Naive thymus-derived CD4-positive, alpha-beta T cell (primary cell): ENCODE data around the gene TBC1D19. TPM values are rescaled to one million over a fixed set of nuclear protein-coding genes. Genes with fewer than 3 reads are reported as not detected.
A peak's percentile ranks its signal among the peaks of the same experiment; 100 is the strongest.

Source experiments
- ATAC-seq: fragments of 150-1000 bp; cut with Tn5 transposase; 2 replicates; pipeline ENCODE4 v1.10.0; 2021; ENCODE audit warnings: mild to moderate bottlenecking, moderate library complexity
- CTCF ChIA-PET: fragments of 350-600 bp; sonication (Branson Sonifier 250); formaldehyde crosslinking; loops from one replicate; lab custom pipeline; 2021; ENCODE audit warnings: antibody characterized with exemption; lab: Charles Lee
- POLR2A ChIA-PET: fragments of 350-600 bp; sonication (Branson Sonifier 250); formaldehyde crosslinking; loops from one replicate; lab custom pipeline; 2021; ENCODE audit warnings: antibody characterized with exemption, inconsistent platforms; lab: Charles Lee
- DNase-seq, 9 donors: peaks; one replicate each; pipeline versions ENCODE4 v3.0.0 to v3.0.0-alpha.2; 2020 to 2022; ENCODE audit warnings: mixed read lengths in 1 of 9
- H3K27ac ChIP-seq: one replicate; pipeline ENCODE4 v1.7.0; 2013; ENCODE audit warnings: mild to moderate bottlenecking, low read depth, low read length, moderate library complexity
- H3K27me3 ChIP-seq, 2 donors: one replicate each; pipeline ENCODE4 v1.7.0; 2013; ENCODE audit warnings: low read length in 2 of 2, mild to moderate bottlenecking in 2 of 2, moderate library complexity in 2 of 2; ENCODE audit not compliant: control insufficient read depth in 2 of 2, insufficient read depth in 2 of 2
- H3K36me3 ChIP-seq, 3 experiments: 1 replicate in 2 of 3; 2 replicates in 1 of 3; pipeline ENCODE4 v1.7.0; 2013; ENCODE audit warnings: low read length in 3 of 3, mild to moderate bottlenecking in 3 of 3, moderate library complexity in 1 of 3; ENCODE audit not compliant: insufficient read depth in 3 of 3, control insufficient read depth in 2 of 3
- H3K4me1 ChIP-seq, 2 donors: one replicate each; pipeline ENCODE4 v1.7.0; 2013; ENCODE audit warnings: low read length in 2 of 2, mild to moderate bottlenecking in 2 of 2, moderate library complexity in 1 of 2; ENCODE audit not compliant: control insufficient read depth in 2 of 2, insufficient read depth in 2 of 2
- H3K4me3 ChIP-seq: 2 replicates; pipeline ENCODE4 v1.7.0; 2013; ENCODE audit warnings: mild to moderate bottlenecking, low read length
- H3K9me3 ChIP-seq, 3 experiments: 1 replicate in 2 of 3; 2 replicates in 1 of 3; pipeline ENCODE4 v1.7.0; 2013; ENCODE audit warnings: low read length in 3 of 3; ENCODE audit not compliant: control insufficient read depth in 2 of 3
- H3K27ac Mint-ChIP-seq, 9 donors: one replicate each; pipeline ENCODE4 v1.8.0; 2020 to 2022; ENCODE audit warnings: mixed read lengths in 9 of 9, mild to moderate bottlenecking in 8 of 9, moderate library complexity in 5 of 9, inconsistent platforms in 2 of 9
- H3K27me3 Mint-ChIP-seq, 5 donors: one replicate each; pipeline ENCODE4 v1.8.0; 2021 to 2022; ENCODE audit warnings: mixed read lengths in 5 of 5, mild to moderate bottlenecking in 1 of 5
- H3K36me3 Mint-ChIP-seq, 5 donors: one replicate each; pipeline ENCODE4 v1.8.0; 2020 to 2022; ENCODE audit warnings: mixed read lengths in 5 of 5, mild to moderate bottlenecking in 3 of 5, inconsistent platforms in 1 of 5
- H3K4me1 Mint-ChIP-seq, 7 donors: one replicate each; pipeline ENCODE4 v1.8.0; 2020 to 2022; ENCODE audit warnings: mixed read lengths in 7 of 7, mild to moderate bottlenecking in 3 of 7, inconsistent platforms in 1 of 7
- H3K4me3 Mint-ChIP-seq, 10 donors: one replicate each; pipeline ENCODE4 v1.8.0; 2020 to 2022; ENCODE audit warnings: mild to moderate bottlenecking in 10 of 10, mixed read lengths in 10 of 10, moderate library complexity in 6 of 10, inconsistent platforms in 2 of 10
- H3K9me3 Mint-ChIP-seq, 11 donors: one replicate each; pipeline ENCODE4 v1.8.0; 2020 to 2022; ENCODE audit warnings: mixed read lengths in 11 of 11, mild to moderate bottlenecking in 4 of 11, inconsistent platforms in 1 of 11, moderate library complexity in 1 of 11
- intact Hi-C, 2 donors: fragments of 100-400 bp; cut with micrococcal nuclease; formaldehyde crosslinking; loops; one replicate each; pipeline ENCODE4 v1.15.1; 2023
- polyA plus RNA-seq, 2 donors: library from polyadenylated mRNA; unstranded; fragments of 300-500 nt; fragmentation: Illumina TruSeq; gene quantifications; one replicate each; pipeline ENCODE4 v1.2.3, GENCODE V29; 2021
- total RNA-seq, 6 experiments: library from RNA in 5 of 6; stranded (reverse) in 5 of 6; gene quantifications; 1 replicate in 5 of 6; 2 replicates in 1 of 6; pipeline ENCODE4 v1.2.3 and lab custom pipeline; 2021 to 2026

Gene TBC1D19
- total and polyA plus RNA-seq, 7 experiments from 2014 or later: 3.4 to 8.7 (median 5.1) TPM

DNA sequence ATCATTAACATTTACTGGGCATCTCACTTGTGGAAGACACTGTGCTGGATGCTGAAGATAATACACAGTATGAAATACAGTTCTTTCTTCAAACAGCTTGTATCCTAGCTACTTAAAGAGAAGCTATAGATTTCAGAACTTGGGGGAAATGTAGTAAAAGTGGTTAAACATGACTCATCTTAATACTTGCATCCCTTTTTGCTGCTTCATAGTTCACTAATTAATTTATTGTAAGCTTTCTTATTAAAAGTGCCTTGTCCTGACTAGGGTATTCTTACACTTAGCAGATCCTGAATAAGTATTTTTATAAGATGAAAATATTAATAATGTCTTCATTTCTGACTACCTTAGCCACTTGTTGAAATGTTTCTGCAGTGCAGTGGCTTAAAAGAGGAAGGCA lies 144.0 kb downstream of the TBC1D19 start:
- Histone ChIP-seq H3K27me3 (no peaks in the 10 kb centered on the region), H3K36me3 (peaks cover 0 to 5% (median 0%) of the 10 kb centered on the region in 3 experiments), H3K4me1 (peaks cover 5 to 9% of the 10 kb centered on the region in 2 donors), H3K27ac (no peak overlapping the region), H3K9me3 (no peaks in the 10 kb centered on the region), H3K4me3 (no peak overlapping the region)
- ChIA-PET CTCF (no interaction called here), POLR2A (no interaction called here)
- intact Hi-C loops: no loop called here
- no peaks in the 10 kb centered on the region for H3K27me3 Mint-ChIP-seq
- peaks cover 0 to 26% (median 18%) of the 10 kb centered on the region in 7 donors for H3K4me1 Mint-ChIP-seq
- H3K36me3 Mint-ChIP-seq: peaks cover 0 to 41% (median 20%) of the 10 kb centered on the region in 5 donors
- ATAC-seq (no peak), DNase-seq (no peak)
- H3K27ac Mint-ChIP-seq: no peak overlapping the region
- H3K9me3 Mint-ChIP-seq: no peaks in the 10 kb centered on the region
- no peak overlapping the region for H3K4me3 Mint-ChIP-seq

GRCh38 chr4:26729027-26729426 lies 145.1 kb downstream of the TBC1D19 start:
- CTCF ChIA-PET: no interaction called here
- ATAC-seq: no peak

DNA sequence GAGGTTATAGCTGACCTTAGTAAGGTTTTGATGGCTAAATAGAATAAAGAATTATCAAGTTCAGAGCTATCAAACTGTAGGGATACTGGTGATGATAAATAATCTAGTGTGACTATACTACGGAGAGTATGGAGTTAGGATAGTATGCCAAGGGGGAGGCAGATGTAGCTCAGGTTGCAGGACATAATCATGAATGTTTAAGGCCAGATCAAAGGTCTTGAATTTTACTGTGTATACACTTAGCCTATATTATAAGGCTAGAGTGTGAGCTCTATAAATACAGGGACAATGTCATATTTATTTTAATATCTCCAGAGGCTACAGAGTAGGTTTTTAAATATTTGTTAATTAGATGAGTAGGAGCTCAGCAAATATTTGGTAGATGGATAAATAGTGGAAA lies 145.7 kb downstream of the TBC1D19 start:
- Mint-ChIP-seq H3K4me3 (no peak overlapping the region), H3K27ac (peak overlapping the region in 1 of 9 donors; percentile 43)

More at GRCh38 chr4:26729027-26729426, 145.1 kb downstream of the TBC1D19 start:
- Mint-ChIP-seq H3K4me1 (peaks cover 0 to 15% (median 12%) of the 10 kb centered on the region in 7 donors), H3K4me3 (no peak overlapping the region), H3K36me3 (peaks cover 0 to 41% (median 16%) of the 10 kb centered on the region in 5 donors), H3K27me3 (peaks cover 0 to 3% (median 0%) of the 10 kb centered on the region in 5 donors), H3K27ac (no peak overlapping the region), H3K9me3 (no peaks in the 10 kb centered on the region)
- no peak overlapping the region for H3K27ac ChIP-seq
- peak in 1 of 9 donors; percentile 3 for DNase-seq
- no peaks in the 10 kb centered on the region for H3K9me3 ChIP-seq
- peaks cover 0 to 5% (median 0%) of the 10 kb centered on the region in 3 experiments for H3K36me3 ChIP-seq
- peaks cover 2 to 5% of the 10 kb centered on the region in 2 donors for H3K4me1 ChIP-seq
- intact Hi-C loops: no loop called here
- no peaks in the 10 kb centered on the region for H3K27me3 ChIP-seq
- H3K4me3 ChIP-seq: no peak overlapping the region
- POLR2A ChIA-PET: no interaction called here

GRCh38 chr4:26731351-26732035 lies 147.6 kb downstream of the TBC1D19 start:
- Histone ChIP-seq H3K4me3 (no peak overlapping the region), H3K27ac (no peak overlapping the region), H3K36me3 (no peaks in the 10 kb centered on the region), H3K27me3 (no peaks in the 10 kb centered on the region), H3K9me3 (no peaks in the 10 kb centered on the region), H3K4me1 (no peaks in the 10 kb centered on the region)
- intact Hi-C loops: no loop called here
- H3K4me3 Mint-ChIP-seq: no peak overlapping the region
- H3K9me3 Mint-ChIP-seq: no peaks in the 10 kb centered on the region
- no peak for ATAC-seq
- ChIA-PET POLR2A (no interaction called here), CTCF (no interaction called here)
- H3K36me3 Mint-ChIP-seq: peaks cover 0 to 25% (median 8%) of the 10 kb centered on the region in 5 donors
- peaks cover 0 to 3% (median 0%) of the 10 kb centered on the region in 5 donors for H3K27me3 Mint-ChIP-seq
- no peak overlapping the region for H3K27ac Mint-ChIP-seq
- no peak for DNase-seq
- peaks cover 0 to 4% (median 0%) of the 10 kb centered on the region in 7 donors for H3K4me1 Mint-ChIP-seq

More for the DNA sequence above, 145.7 kb downstream of the TBC1D19 start:
- no peaks in the 10 kb centered on the region for H3K27me3 ChIP-seq
- Mint-ChIP-seq H3K4me1 (peaks cover 0 to 13% (median 10%) of the 10 kb centered on the region in 7 donors), H3K27me3 (peaks cover 0 to 3% (median 0%) of the 10 kb centered on the region in 5 donors), H3K9me3 (no peaks in the 10 kb centered on the region), H3K36me3 (peaks cover 0 to 41% (median 16%) of the 10 kb centered on the region in 5 donors)
- ATAC-seq (no peak), DNase-seq (no peak)
- CTCF ChIA-PET: no interaction called here
- H3K4me1 ChIP-seq: peaks cover 0 to 5% of the 10 kb centered on the region in 2 donors
- POLR2A ChIA-PET: no interaction called here
- peaks cover 0 to 5% (median 0%) of the 10 kb centered on the region in 3 experiments for H3K36me3 ChIP-seq
- no peak overlapping the region for H3K27ac ChIP-seq
- no peak overlapping the region for H3K4me3 ChIP-seq
- no peaks in the 10 kb centered on the region for H3K9me3 ChIP-seq
- intact Hi-C loops: no loop called here

DNA sequence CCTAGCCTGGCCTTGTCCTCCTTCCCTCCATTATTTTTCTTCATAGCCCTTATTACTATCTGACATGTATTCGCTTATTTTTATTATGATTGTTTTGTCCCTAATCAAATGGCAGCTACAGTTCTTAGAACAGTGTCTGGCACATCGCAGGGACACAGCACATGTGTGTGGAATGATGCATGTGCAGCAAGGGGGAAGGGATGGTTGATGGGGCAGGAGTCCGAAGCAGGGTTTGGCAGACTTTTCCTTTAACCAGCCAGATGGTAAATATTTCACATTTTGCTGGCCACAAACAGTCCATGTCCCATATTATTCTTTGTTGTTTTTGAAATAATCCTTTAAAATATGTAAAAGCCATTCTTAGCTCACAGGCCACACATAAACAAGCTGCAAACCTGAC lies 148.5 kb downstream of the TBC1D19 start:
- DNase-seq: no peak
- H3K27ac Mint-ChIP-seq: no peak overlapping the region
- intact Hi-C loops: no loop called here
- Histone ChIP-seq H3K9me3 (no peaks in the 10 kb centered on the region), H3K27me3 (no peaks in the 10 kb centered on the region), H3K27ac (no peak overlapping the region), H3K36me3 (no peaks in the 10 kb centered on the region), H3K4me1 (no peaks in the 10 kb centered on the region), H3K4me3 (no peak overlapping the region)
- peaks cover 0 to 19% (median 8%) of the 10 kb centered on the region in 5 donors for H3K36me3 Mint-ChIP-seq
- peaks cover 0 to 4% (median 0%) of the 10 kb centered on the region in 7 donors for H3K4me1 Mint-ChIP-seq
- peaks cover 0 to 3% (median 0%) of the 10 kb centered on the region in 5 donors for H3K27me3 Mint-ChIP-seq
- H3K9me3 Mint-ChIP-seq: no peaks in the 10 kb centered on the region
- H3K4me3 Mint-ChIP-seq: no peak overlapping the region
- POLR2A ChIA-PET: no interaction called here
- CTCF ChIA-PET: no interaction called here
- no peak for ATAC-seq

DNA sequence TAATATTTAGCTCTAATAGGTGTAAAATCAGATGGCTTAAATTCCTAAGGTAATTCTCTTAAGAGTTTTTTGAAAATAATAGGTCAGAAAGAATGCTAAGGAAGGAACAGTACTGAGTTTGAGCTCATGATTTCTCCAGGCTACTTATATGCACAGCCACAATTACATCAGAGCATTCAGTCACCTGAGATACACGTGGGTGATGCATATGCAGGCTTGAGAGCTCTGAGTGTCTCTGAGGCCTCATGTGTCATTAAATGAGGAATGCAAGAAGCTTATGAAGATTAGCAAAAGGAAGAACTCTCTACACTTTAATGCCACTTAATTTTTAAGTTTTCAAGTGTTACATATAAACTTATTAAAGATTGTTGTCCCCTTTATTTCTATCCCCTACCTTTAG lies 152.7 kb downstream of the TBC1D19 start:
- H3K4me3 Mint-ChIP-seq: no peak overlapping the region
- H3K4me1 Mint-ChIP-seq: no peaks in the 10 kb centered on the region
- H3K27me3 Mint-ChIP-seq: peaks cover 0 to 3% (median 0%) of the 10 kb centered on the region in 5 donors
- Histone ChIP-seq H3K27ac (no peak overlapping the region), H3K36me3 (no peaks in the 10 kb centered on the region), H3K27me3 (no peaks in the 10 kb centered on the region), H3K9me3 (no peaks in the 10 kb centered on the region), H3K4me3 (no peak overlapping the region), H3K4me1 (no peaks in the 10 kb centered on the region)
- H3K27ac Mint-ChIP-seq: no peak overlapping the region
- ChIA-PET POLR2A (no interaction called here), CTCF (no interaction called here)
- H3K9me3 Mint-ChIP-seq: no peaks in the 10 kb centered on the region
- no peak for ATAC-seq
- no peak for DNase-seq
- intact Hi-C loops: no loop called here
- peaks cover 0 to 13% (median 8%) of the 10 kb centered on the region in 5 donors for H3K36me3 Mint-ChIP-seq

DNA sequence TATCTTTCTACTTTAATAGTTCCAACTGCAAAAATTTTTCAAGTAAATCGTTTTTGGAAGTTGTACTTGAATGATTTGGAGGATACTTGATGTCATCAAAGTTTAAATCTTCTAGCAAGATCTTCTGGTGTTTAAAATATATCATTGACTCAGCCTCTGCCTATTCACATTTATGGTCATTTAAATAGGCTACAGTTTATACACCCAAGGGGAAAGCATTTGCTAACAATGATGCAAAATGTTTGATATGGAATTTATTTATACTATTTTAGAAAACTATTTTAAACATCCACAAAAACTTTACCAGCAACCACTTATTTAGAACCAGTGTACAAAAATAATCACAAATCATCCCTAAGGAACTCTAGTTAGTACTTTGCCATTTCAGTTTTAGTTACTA lies 153.5 kb downstream of the TBC1D19 start:
- ChIA-PET CTCF (no interaction called here), POLR2A (no interaction called here)
- Histone ChIP-seq H3K27ac (no peak overlapping the region), H3K9me3 (no peaks in the 10 kb centered on the region), H3K4me1 (no peaks in the 10 kb centered on the region), H3K27me3 (no peaks in the 10 kb centered on the region), H3K4me3 (no peak overlapping the region), H3K36me3 (no peaks in the 10 kb centered on the region)
- intact Hi-C loops: no loop called here
- H3K27me3 Mint-ChIP-seq: peaks cover 0 to 3% (median 0%) of the 10 kb centered on the region in 5 donors
- DNase-seq (no peak), ATAC-seq (no peak)
- H3K36me3 Mint-ChIP-seq: peaks cover 0 to 16% (median 14%) of the 10 kb centered on the region in 5 donors
- no peaks in the 10 kb centered on the region for H3K4me1 Mint-ChIP-seq
- H3K27ac Mint-ChIP-seq: no peak overlapping the region
- no peak overlapping the region for H3K4me3 Mint-ChIP-seq
- H3K9me3 Mint-ChIP-seq: peaks cover 0 to 1% (median 0%) of the 10 kb centered on the region in 11 donors
